Stomach (tissue), 9 donors: ENCODE data around the gene BABAM2. TPM values are rescaled to one million over a fixed set of nuclear protein-coding genes. Genes with fewer than 3 reads are reported as not detected.

ENCODE experiments used
- DNase-seq, 2 donors: peaks; one replicate each; pipeline versions ENCODE4 v3.0.0 to v3.0.0-alpha.2; 2013 to 2019
- H3K27ac ChIP-seq, 5 donors: fragments of 200-600 bp in 4 of 5; sonication (generic) in 4 of 5; one replicate each; pipeline ENCODE4 v1.5.1; 2013 to 2019; ENCODE audit warnings: mild to moderate bottlenecking in 1 of 5, moderate library complexity in 1 of 5
- H3K27me3 ChIP-seq, 3 donors: fragments of 200-600 bp; sonication (generic); one replicate each; pipeline ENCODE4 v1.5.1; 2017 to 2019; ENCODE audit warnings: mixed run types in 1 of 3
- H3K36me3 ChIP-seq, 4 donors: fragments of 200-600 bp; sonication (generic); 1 replicate in 3 of 4; 2 replicates in 1 of 4; pipeline ENCODE4 v1.5.1; 2016 to 2019
- H3K4me1 ChIP-seq, 4 donors: fragments of 200-600 bp; sonication (generic); one replicate each; pipeline ENCODE4 v1.5.1; 2016 to 2019
- H3K4me3 ChIP-seq, 4 donors: fragments of 200-600 bp; sonication (generic) in 3 of 4; one replicate each; pipeline ENCODE4 v1.5.1; 2016 to 2019; ENCODE audit warnings: mild to moderate bottlenecking in 1 of 4
- H3K9me3 ChIP-seq, 4 donors: fragments of 200-600 bp; sonication (generic); one replicate each; pipeline ENCODE4 v1.5.1; 2016 to 2019
- CTCF ChIP-seq, 7 experiments: fragments of 450-650 bp in 4 of 7; fragments of 200-600 bp in 3 of 7; sonication (generic) in 3 of 7; IDR thresholded peaks; one replicate each; pipeline ENCODE4 v1.5.1; 2016 to 2019; ENCODE audit warnings: antibody characterized with exemption in 7 of 7, control low read depth in 2 of 7, mild to moderate bottlenecking in 1 of 7
- EP300 ChIP-seq: sonication (generic); formaldehyde crosslinking; IDR thresholded peaks from one replicate; pipeline ENCODE4 v1.6.1; 2017; ENCODE audit warnings: antibody characterized with exemption
- POLR2A ChIP-seq, 4 donors: fragments of 450-650 bp; IDR thresholded peaks; one replicate each; pipeline ENCODE4 v1.6.1; 2016; ENCODE audit warnings: antibody characterized with exemption in 4 of 4, control low read depth in 2 of 4, mild to moderate bottlenecking in 1 of 4, moderate library complexity in 1 of 4
- POLR2AphosphoS5 ChIP-seq, 3 donors: sonication (generic); formaldehyde crosslinking; IDR thresholded peaks; one replicate each; pipeline ENCODE4 v1.6.1; 2016; ENCODE audit warnings: antibody characterized with exemption in 3 of 3
- WGBS, 5 donors: extraction: QIAGEN DNeasy Blood & Tissue Kit in 3 of 5; methylation state at CpG; one replicate each; pipeline versions ENCODE4 v1.1.5 to v1.1.7; 2013 to 2018; 5-methylcytosine and 5-hydroxymethylcytosine counted together
- intact Hi-C: fragments of 100-400 bp; cut with DNase I; formaldehyde crosslinking; loops from one replicate; pipeline ENCODE4 v1.15.1; 2023; ENCODE audit warnings: low total_unique reads
- polyA plus RNA-seq, 3 donors: library from polyadenylated mRNA; stranded (reverse); fragments of 200-250 nt; gene quantifications; one replicate each; pipeline ENCODE4 v1.2.3, GENCODE V29; 2013
- small RNA-seq, 4 donors: library from RNA; depleted of rRNA; stranded (forward); fragments of <200 nt; gene quantifications; one replicate each; pipeline ENCODE3, GENCODE V24; 2016
- total RNA-seq, 5 donors: library from RNA; depleted of rRNA; stranded (reverse); fragments of >200 nt; gene quantifications; one replicate each; pipeline versions ENCODE4 v1.1.0 to v1.2.3, GENCODE V29; 2014 to 2016
- donor health status: healthy with polysubstance abuse.
- donor health status: Bipolar disorder and iron deficiency.
- donor health status: healthy.

Gene BABAM2
- total and polyA plus RNA-seq, 8 donors: 14.2 to 41.4 (median 22.8) TPM

GRCh38 chr2:28381225-28382180 lies 491.0 kb downstream of the BABAM2 start:
- Histone ChIP-seq H3K27ac (peak overlapping the region; percentile 83 to 94 (median 87)), H3K9me3 (no peaks in the 10 kb centered on the region), H3K4me1 (peaks cover 43 to 68% (median 50%) of the 10 kb centered on the region in 4 donors), H3K27me3 (no peaks in the 10 kb centered on the region), H3K4me3 (no peak overlapping the region), H3K36me3 (no peaks in the 10 kb centered on the region)
- WGBS, 5 donors: 40 to 64% (median 56%) methylated on average over 12 of the region's 12 CpGs
- intact Hi-C loops: no loop called here
- TF ChIP-seq POLR2AphosphoS5 (IDR thresholded peaks at IDR 0.05) (peak in 2 of 3 donors; percentile 59 to 83), EP300 (no peak), CTCF (IDR thresholded peaks at IDR 0.05) (no peak), POLR2A (IDR thresholded peaks at IDR 0.05) (peak in 1 of 4 donors; percentile 33)
- DNase-seq: peak; percentile 74 to 94

GRCh38 chr2:28382755-28383154 lies 492.2 kb downstream of the BABAM2 start:
- no peak overlapping the region for H3K4me3 ChIP-seq
- no peaks in the 10 kb centered on the region for H3K27me3 ChIP-seq
- H3K36me3 ChIP-seq: no peaks in the 10 kb centered on the region
- no peaks in the 10 kb centered on the region for H3K9me3 ChIP-seq
- intact Hi-C loops: no loop called here
- 29 to 76% (median 50%) methylated on average over 6 to 7 of the region's 7 CpGs for WGBS, 5 donors
- peak overlapping the region; percentile 83 to 94 (median 87) for H3K27ac ChIP-seq
- TF ChIP-seq EP300: no peak
- TF ChIP-seq CTCF (IDR thresholded peaks at IDR 0.05): no peak
- TF ChIP-seq POLR2AphosphoS5 (IDR thresholded peaks at IDR 0.05): peak in 2 of 3 donors; percentile 67 to 81
- TF ChIP-seq POLR2A (IDR thresholded peaks at IDR 0.05): no peak
- peaks cover 33 to 68% (median 39%) of the 10 kb centered on the region in 4 donors for H3K4me1 ChIP-seq
- peak; percentile 68 to 75 for DNase-seq

GRCh38 chr2:28387082-28387960 lies 496.8 kb downstream of the BABAM2 start:
- Histone ChIP-seq H3K36me3 (no peaks in the 10 kb centered on the region), H3K27me3 (no peaks in the 10 kb centered on the region), H3K4me1 (peaks cover 12 to 37% (median 21%) of the 10 kb centered on the region in 4 donors), H3K4me3 (no peak overlapping the region), H3K9me3 (no peaks in the 10 kb centered on the region), H3K27ac (peak overlapping the region in 3 of 5 donors; percentile 24 to 46 (median 28))
- TF ChIP-seq POLR2A (IDR thresholded peaks at IDR 0.05) (no peak), EP300 (no peak), CTCF (IDR thresholded peaks at IDR 0.05) (no peak), POLR2AphosphoS5 (IDR thresholded peaks at IDR 0.05) (no peak)
- 55 to 66% (median 63%) methylated on average over 6 of the region's 6 CpGs for WGBS, 5 donors
- intact Hi-C loops: no loop called here
- DNase-seq: peak in 1 of 2 donors; percentile 43

Small RNA genes within 50 kb of the gene (small RNA-seq; reads per million reads assigned to genes)
- gene MIR4263 (0 reads per million in 4 donors), gene RF02271 (0 reads per million in 4 donors)

Other genes with a start within 250 kb of the BABAM2 start
- 10 to 100 TPM; 18.2 to 50.9 (median 29.6) TPM for gene SUPT7L, start 227.1 kb upstream of the BABAM2 start, total RNA-seq
- 10 to 100 TPM; 10.1 to 22.0 (median 13.2) TPM for gene SUPT7L, start 227.1 kb upstream of the BABAM2 start, polyA plus RNA-seq
- 10 to 100 TPM; 25.7 to 58.9 (median 30.6) TPM for gene SLC4A1AP, start 226.8 kb upstream of the BABAM2 start, total RNA-seq
- gene SLC4A1AP, start 226.8 kb upstream of the BABAM2 start, polyA plus RNA-seq: 10 to 100 TPM; 11.2 to 12.2 (median 11.9) TPM
- gene MRPL33, start 119.0 kb upstream of the BABAM2 start, total RNA-seq: 100 to 1,000 TPM in 2 of 5 donors, 10 to 100 TPM in 2, 1 to 10 TPM in 1; 8.2 to 226 (median 25.5) TPM
- gene MRPL33, start 119.0 kb upstream of the BABAM2 start, polyA plus RNA-seq: 100 to 1,000 TPM; 149 to 268 (median 193) TPM
- gene RBKS, start 342 bp upstream of the BABAM2 start, total RNA-seq: 1 to 10 TPM in 2 of 5 donors, not detected in 3; 2.7 to 2.9 TPM
- 1 to 10 TPM in 2 of 3 donors, under 1 TPM in 1; 0.76 to 1.9 (median 1.4) TPM for gene RBKS, start 342 bp upstream of the BABAM2 start, polyA plus RNA-seq